ENCODE results near the gene F10.

GRCh38 chr13:113152691-113152983, 30.0 kb downstream of the F10 start:
- TF ChIP-seq CTCF (IDR thresholded peaks at IDR 0.05; ENCODE audit: low read depth, low read length, missing input control) = no peak
- peak; percentile 85 for TF ChIP-seq TAF1 (conservative IDR thresholded peaks at IDR 0.05)
- no peak for TF ChIP-seq GABPA (IDR thresholded peaks at IDR 0.05 in 1 of 2, conservative IDR thresholded peaks at IDR 0.05 in 1 of 2)
- no peak for TF ChIP-seq FOXA2 (IDR thresholded peaks at IDR 0.05)
- no peak for TF ChIP-seq ZBTB33 (IDR thresholded peaks at IDR 0.05)
- TF ChIP-seq JUND (IDR thresholded peaks at IDR 0.05) = no peak
- peak; percentile 92 for TF ChIP-seq YY1 (IDR thresholded peaks at IDR 0.05)
- no peak for TF ChIP-seq EGR1 (IDR thresholded peaks at IDR 0.05; ENCODE audit: low read depth in 2 of 2)
- TF ChIP-seq REST (IDR thresholded peaks at IDR 0.05) = peak; percentile 33
- TF ChIP-seq MAX (IDR thresholded peaks at IDR 0.05) = no peak
- TF ChIP-seq HNF4G (IDR thresholded peaks at IDR 0.05) = no peak
- no peak for TF ChIP-seq FOXA1 (IDR thresholded peaks at IDR 0.05)
